H9 (cell line): ENCODE data around the gene ZNF385B. TPM values are rescaled to one million over a fixed set of nuclear protein-coding genes. Genes with fewer than 3 reads are reported as not detected.

Experiments used
- DNase-seq: peaks from one replicate; pipeline ENCODE4 v3.0.0-alpha.2; 2017
- H2AFZ ChIP-seq: one replicate; pipeline ENCODE4 v1.6.1; 2013; ENCODE audit warnings: mild to moderate bottlenecking, low read length, control low read depth, moderate library complexity
- H2AK5ac ChIP-seq: 2 replicates; pipeline ENCODE4 v1.6.1; 2013; ENCODE audit warnings: low read length, control low read depth, mixed read lengths; ENCODE audit not compliant: insufficient read length
- H2BK120ac ChIP-seq: one replicate; pipeline ENCODE4 v1.6.1; 2013; ENCODE audit warnings: low read depth, mild to moderate bottlenecking, low read length, control low read depth, inconsistent platforms; ENCODE audit not compliant: poor library complexity, severe bottlenecking
- H2BK12ac ChIP-seq: 2 replicates; pipeline ENCODE4 v1.6.1; 2013; ENCODE audit warnings: low read length, control low read depth, mixed read lengths, low read depth; ENCODE audit not compliant: insufficient read length
- H2BK15ac ChIP-seq: 2 replicates; pipeline ENCODE4 v1.6.1; 2013; ENCODE audit warnings: low read depth, low read length, control low read depth
- H2BK20ac ChIP-seq: one replicate; pipeline ENCODE4 v1.6.1; 2013; ENCODE audit warnings: low read depth, mild to moderate bottlenecking, low read length, control low read depth, inconsistent platforms; ENCODE audit not compliant: poor library complexity, severe bottlenecking
- H2BK5ac ChIP-seq: 2 replicates; pipeline ENCODE4 v1.6.1; 2013; ENCODE audit warnings: low read length, control low read depth, mixed read lengths; ENCODE audit not compliant: insufficient read length
- H3K14ac ChIP-seq: 2 replicates; pipeline ENCODE4 v1.6.1; 2013; ENCODE audit warnings: low read length, control low read depth; ENCODE audit not compliant: insufficient read depth
- H3K18ac ChIP-seq: 2 replicates; pipeline ENCODE4 v1.6.1; 2013; ENCODE audit warnings: low read depth, mild to moderate bottlenecking, mixed read lengths, low read length, control low read depth; ENCODE audit not compliant: insufficient read length
- H3K23ac ChIP-seq: 2 replicates; pipeline ENCODE4 v1.6.1; 2013; ENCODE audit warnings: low read length, control low read depth, mixed read lengths, low read depth; ENCODE audit not compliant: insufficient read length
- H3K23me2 ChIP-seq: 2 replicates; pipeline ENCODE4 v1.6.1; 2013; ENCODE audit warnings: low read depth, mild to moderate bottlenecking, mixed read lengths, low read length, control low read depth; ENCODE audit not compliant: insufficient read length, poor library complexity, severe bottlenecking
- H3K27ac ChIP-seq: 2 replicates; pipeline ENCODE4 v1.5.1; 2013; ENCODE audit warnings: low read length, control low read depth, mixed read lengths, low read depth; ENCODE audit not compliant: insufficient read length
- H3K27me3 ChIP-seq: 2 replicates; pipeline ENCODE4 v1.6.1; 2013; ENCODE audit warnings: low read length, control low read depth, inconsistent platforms; ENCODE audit not compliant: insufficient read depth
- H3K4ac ChIP-seq: 2 replicates; pipeline ENCODE4 v1.6.1; 2013; ENCODE audit warnings: low read depth, mild to moderate bottlenecking, control low read depth, inconsistent platforms, low read length, moderate library complexity
- H3K4me1 ChIP-seq: 2 replicates; pipeline ENCODE4 v1.6.1; 2013; ENCODE audit warnings: low read length, control low read depth, inconsistent platforms; ENCODE audit not compliant: insufficient read depth
- H3K4me2 ChIP-seq: 2 replicates; pipeline ENCODE4 v1.6.1; 2013; ENCODE audit warnings: low read length, control low read depth, mixed read lengths; ENCODE audit not compliant: insufficient read length, insufficient read depth
- H3K56ac ChIP-seq: 2 replicates; pipeline ENCODE4 v1.6.1; 2013; ENCODE audit warnings: low read depth, mild to moderate bottlenecking, mixed read lengths, low read length, control low read depth; ENCODE audit not compliant: insufficient read length
- H3K79me1 ChIP-seq: 2 replicates; pipeline ENCODE4 v1.6.1; 2013; ENCODE audit warnings: low read depth, mild to moderate bottlenecking, moderate library complexity, low read length, control low read depth, inconsistent platforms; ENCODE audit not compliant: insufficient read depth, poor library complexity, severe bottlenecking
- H3K79me2 ChIP-seq: 2 replicates; pipeline ENCODE4 v1.6.1; 2013; ENCODE audit warnings: low read length, control low read depth, inconsistent platforms; ENCODE audit not compliant: insufficient read depth
- H3K9ac ChIP-seq: 2 replicates; pipeline ENCODE4 v1.6.1; 2013; ENCODE audit warnings: low read length, control low read depth, mixed read lengths; ENCODE audit not compliant: insufficient read length; ENCODE audit errors: extremely low read depth
- H3K9me3 ChIP-seq: one replicate; pipeline ENCODE4 v1.6.1; 2013; ENCODE audit warnings: low read depth, low read length, inconsistent platforms; ENCODE audit not compliant: control insufficient read depth
- H3T11ph ChIP-seq: one replicate; pipeline ENCODE4 v1.6.1; 2013; ENCODE audit warnings: mild to moderate bottlenecking, low read length, control low read depth, inconsistent platforms
- H4K20me1 ChIP-seq: one replicate; pipeline ENCODE4 v1.6.1; 2013; ENCODE audit not compliant: control insufficient read depth, insufficient read length, insufficient read depth
- H4K5ac ChIP-seq: 2 replicates; pipeline ENCODE4 v1.6.1; 2013; ENCODE audit warnings: low read depth, mild to moderate bottlenecking, mixed read lengths, low read length, control low read depth; ENCODE audit not compliant: insufficient read length
- H4K8ac ChIP-seq: replicated peaks from 2 replicates; pipeline ENCODE4 v1.6.1; 2013; ENCODE audit warnings: low read length, control low read depth, mixed read lengths, low read depth; ENCODE audit not compliant: insufficient read length
- H4K91ac ChIP-seq: 2 replicates; pipeline ENCODE4 v1.6.1; 2013; ENCODE audit warnings: low read depth, mild to moderate bottlenecking, moderate library complexity, mixed read lengths, low read length, control low read depth; ENCODE audit not compliant: insufficient read length
- H3K27ac Mint-ChIP-seq, 3 experiments: 2 replicates in 2 of 3; 3 replicates in 1 of 3; pipeline ENCODE4 v1.8.0; 2020 to 2021; ENCODE audit warnings: mixed read lengths in 3 of 3, mild to moderate bottlenecking in 1 of 3, moderate library complexity in 1 of 3
- H3K27me3 Mint-ChIP-seq: 2 replicates; pipeline ENCODE4 v1.8.0; 2021; ENCODE audit warnings: low read depth, mild to moderate bottlenecking, moderate library complexity, mixed read lengths
- H3K36me3 Mint-ChIP-seq, 3 experiments: 2 replicates in 2 of 3; 3 replicates in 1 of 3; pipeline ENCODE4 v1.8.0; 2020 to 2021; ENCODE audit warnings: low read depth in 3 of 3, mixed read lengths in 3 of 3; ENCODE audit not compliant: insufficient read depth in 1 of 3
- H3K4me1 Mint-ChIP-seq, 2 experiments: 2 replicates each; pipeline ENCODE4 v1.8.0; 2020; ENCODE audit warnings: mixed read lengths in 2 of 2
- H3K4me3 Mint-ChIP-seq, 2 experiments: 2 replicates in 1 of 2; 3 replicates in 1 of 2; pipeline ENCODE4 v1.8.0; 2020 to 2021; ENCODE audit warnings: mild to moderate bottlenecking in 2 of 2, mixed read lengths in 2 of 2, moderate library complexity in 1 of 2
- H3K9me3 Mint-ChIP-seq, 2 experiments: 2 replicates in 1 of 2; 3 replicates in 1 of 2; pipeline ENCODE4 v1.8.0; 2020; ENCODE audit warnings: mild to moderate bottlenecking in 2 of 2, mixed read lengths in 2 of 2, moderate library complexity in 1 of 2
- WGBS: extraction: QIAGEN DNeasy Blood & Tissue Kit; methylation state at CpG from one replicate; pipeline ENCODE4 v1.1.7; 2013; ENCODE audit warnings: missing lambda C conversion rate, low lambda C conversion rate, mixed read lengths; ENCODE audit not compliant: insufficient read length; ENCODE audit errors: extremely low coverage; 5-methylcytosine and 5-hydroxymethylcytosine counted together
- total RNA-seq: library from RNA; stranded (reverse); gene quantifications from 2 replicates; pipeline ENCODE4 v1.2.1, GENCODE V29; 2021
- TF ChIP-seq, protein P1 (sequence below): fragments of 200-600 bp; sonication (generic); conservative IDR thresholded peaks from 3 replicates; pipeline ENCODE4 v1.8.0; 2021; ENCODE audit warnings: antibody characterized with exemption, mild to moderate bottlenecking

Gene ZNF385B
- total RNA-seq, 1 experiment from 2014 or later = 2.1 TPM

DNA sequence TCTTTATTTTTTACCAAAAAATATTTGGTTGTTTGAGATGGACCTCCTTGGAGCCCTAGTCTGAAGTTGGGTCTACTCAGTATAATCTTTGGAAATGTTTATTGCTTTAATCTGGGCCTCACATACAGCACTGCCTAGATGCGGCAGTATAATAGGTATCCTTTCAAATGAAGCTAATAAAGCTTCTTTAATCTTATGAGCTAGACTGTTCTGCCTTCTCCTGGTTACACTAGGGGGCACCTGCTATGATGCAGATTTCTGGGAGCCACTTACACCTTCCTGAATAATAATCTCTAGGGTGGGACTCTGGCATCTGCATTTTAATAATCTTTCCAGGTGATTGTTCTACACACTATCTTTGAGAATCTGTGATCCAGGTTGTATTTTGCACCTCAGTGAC is 427.1 kb downstream of the ZNF385B start:
- no CpG with 5 or more reads among the region's 1 CpG for WGBS
- Histone ChIP-seq H3K56ac (no peak overlapping the region), H2AK5ac (no peak overlapping the region), H3K4me1 (no peaks in the 10 kb centered on the region), H3K9ac (no peak overlapping the region), H2BK5ac (no peak overlapping the region), H2BK12ac (no peak overlapping the region), H3K14ac (no peak overlapping the region), H3T11ph (no peak overlapping the region), H3K4me2 (no peak overlapping the region), H2BK15ac (no peak overlapping the region), H4K20me1 (no peaks in the 10 kb centered on the region), H2BK20ac (no peak overlapping the region), H4K8ac (no peak overlapping the region), H2BK120ac (no peak overlapping the region), H3K27ac (no peak overlapping the region), H3K23ac (no peak overlapping the region), H3K79me1 (no peaks in the 10 kb centered on the region), H4K91ac (no peak overlapping the region), H2AFZ (no peak overlapping the region), H3K27me3 (no peaks in the 10 kb centered on the region), H4K5ac (no peak overlapping the region), H3K18ac (no peak overlapping the region), H3K9me3 (no peaks in the 10 kb centered on the region), H3K4ac (no peak overlapping the region), H3K23me2 (no peaks in the 10 kb centered on the region), H3K79me2 (no peaks in the 10 kb centered on the region)
- TF ChIP-seq, protein P1, sequence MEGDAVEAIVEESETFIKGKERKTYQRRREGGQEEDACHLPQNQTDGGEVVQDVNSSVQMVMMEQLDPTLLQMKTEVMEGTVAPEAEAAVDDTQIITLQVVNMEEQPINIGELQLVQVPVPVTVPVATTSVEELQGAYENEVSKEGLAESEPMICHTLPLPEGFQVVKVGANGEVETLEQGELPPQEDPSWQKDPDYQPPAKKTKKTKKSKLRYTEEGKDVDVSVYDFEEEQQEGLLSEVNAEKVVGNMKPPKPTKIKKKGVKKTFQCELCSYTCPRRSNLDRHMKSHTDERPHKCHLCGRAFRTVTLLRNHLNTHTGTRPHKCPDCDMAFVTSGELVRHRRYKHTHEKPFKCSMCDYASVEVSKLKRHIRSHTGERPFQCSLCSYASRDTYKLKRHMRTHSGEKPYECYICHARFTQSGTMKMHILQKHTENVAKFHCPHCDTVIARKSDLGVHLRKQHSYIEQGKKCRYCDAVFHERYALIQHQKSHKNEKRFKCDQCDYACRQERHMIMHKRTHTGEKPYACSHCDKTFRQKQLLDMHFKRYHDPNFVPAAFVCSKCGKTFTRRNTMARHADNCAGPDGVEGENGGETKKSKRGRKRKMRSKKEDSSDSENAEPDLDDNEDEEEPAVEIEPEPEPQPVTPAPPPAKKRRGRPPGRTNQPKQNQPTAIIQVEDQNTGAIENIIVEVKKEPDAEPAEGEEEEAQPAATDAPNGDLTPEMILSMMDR = no peak; the same call in 2 of the 3 replicates
- Mint-ChIP-seq H3K4me3 (no peak overlapping the region), H3K4me1 (peaks cover 22 to 23% of the 10 kb centered on the region in 2 experiments), H3K9me3 (no peaks in the 10 kb centered on the region), H3K27me3 (no peaks in the 10 kb centered on the region; the same call in 1 of the 2 replicates), H3K27ac (no peak overlapping the region), H3K36me3 (no peaks in the 10 kb centered on the region)
- DNase-seq = no peak
